PC-9 (cell line): ENCODE data around the gene SLC41A1. TPM values are rescaled to one million over a fixed set of nuclear protein-coding genes. Genes with fewer than 3 reads are reported as not detected.
A peak's percentile ranks its signal among the peaks of the same experiment; 100 is the strongest.

ENCODE experiments used
- BruUV-seq: library from RNA; stranded (reverse); fragments of 400-500 nt; replicated peaks from 2 replicates; lab custom pipeline; 2021; lab: Mats Ljungman, UMichigan
- CTCF ChIA-PET: fragments of 300-600 bp; sonication (Branson Sonifier 250); formaldehyde crosslinking; loops from one replicate; lab custom pipeline; 2022; ENCODE audit warnings: antibody characterized with exemption; lab: Charles Lee
- POLR2A ChIA-PET: fragments of 300-600 bp; sonication (Branson Sonifier 250); formaldehyde crosslinking; loops from one replicate; lab custom pipeline; 2022; ENCODE audit warnings: antibody characterized with exemption; ENCODE audit not compliant: unreplicated experiment; lab: Charles Lee
- DNase-seq, 2 experiments: peaks; one replicate each; pipeline versions ENCODE4 v3.0.0 to v3.0.0-alpha.2; 2015 to 2022; ENCODE audit warnings: mixed read lengths in 1 of 2
- H2AFZ ChIP-seq: fragments of 200-600 bp; sonication (generic); 2 replicates; pipeline ENCODE4 v1.8.1; 2017; ENCODE audit warnings: antibody characterized with exemption
- H3F3A ChIP-seq: fragments of 200-600 bp; sonication (generic); 2 replicates; pipeline ENCODE4 v1.8.1; 2017; ENCODE audit warnings: antibody characterized with exemption, mild to moderate bottlenecking, low read depth; ENCODE audit not compliant: insufficient read depth
- H3K27ac ChIP-seq: fragments of 200-600 bp; sonication (generic); 2 replicates; pipeline ENCODE4 v1.6.1; 2016; ENCODE audit warnings: mixed run types
- H3K27me3 ChIP-seq: fragments of 200-600 bp; sonication (generic); 2 replicates; pipeline ENCODE4 v1.6.1; 2016; ENCODE audit warnings: low read depth, mixed run types; ENCODE audit not compliant: insufficient read depth
- H3K36me3 ChIP-seq: fragments of 200-600 bp; sonication (generic); 2 replicates; pipeline ENCODE4 v1.6.1; 2016; ENCODE audit warnings: low read depth, mixed run types
- H3K4me1 ChIP-seq: fragments of 200-600 bp; sonication (generic); replicated peaks from 2 replicates; pipeline ENCODE4 v1.6.1; 2016; ENCODE audit warnings: mixed run types; ENCODE audit not compliant: insufficient read depth
- H3K4me2 ChIP-seq: fragments of 200-600 bp; sonication (generic); 2 replicates; pipeline ENCODE4 v1.6.1; 2017; ENCODE audit warnings: mixed run types
- H3K4me3 ChIP-seq: fragments of 200-600 bp; sonication (generic); 2 replicates; pipeline ENCODE4 v1.6.1; 2016; ENCODE audit warnings: mixed run types
- H3K79me2 ChIP-seq: fragments of 200-600 bp; sonication (generic); 2 replicates; pipeline ENCODE4 v1.6.1; 2017; ENCODE audit warnings: low read depth, mixed run types
- H3K9me2 ChIP-seq: fragments of 200-600 bp; sonication (generic); 2 replicates; pipeline ENCODE4 v1.8.1; 2017; ENCODE audit warnings: mild to moderate bottlenecking; ENCODE audit not compliant: insufficient read depth
- H3K9me3 ChIP-seq: fragments of 200-600 bp; sonication (generic); 2 replicates; pipeline ENCODE4 v1.8.1; 2016; ENCODE audit warnings: low read depth; ENCODE audit not compliant: insufficient read depth
- H4K20me1 ChIP-seq: fragments of 200-600 bp; sonication (generic); 2 replicates; pipeline ENCODE4 v1.8.1; 2017; ENCODE audit not compliant: insufficient read depth
- EZH2 ChIP-seq: fragments of 200-600 bp; sonication (generic); IDR thresholded peaks from 2 replicates; pipeline ENCODE4 v1.8.0; 2017; ENCODE audit warnings: antibody characterized with exemption, low read depth
- intact Hi-C: fragments of 100-400 bp; cut with micrococcal nuclease; formaldehyde crosslinking; loops from one replicate; pipeline ENCODE4 v1.10.0; 2022; ENCODE audit not compliant: unreplicated experiment
- total RNA-seq: library from RNA; stranded (reverse); gene quantifications from 2 replicates; pipeline ENCODE4 v1.2.3, GENCODE V29; 2021
- TF ChIP-seq, protein P1 (sequence below): fragments of 200-600 bp; sonication (generic); conservative IDR thresholded peaks from 2 replicates; pipeline ENCODE4 v1.6.1; 2017; ENCODE audit warnings: mixed run types, antibody characterized with exemption, mild to moderate bottlenecking, moderate library complexity

The SLC41A1 gene
- total RNA-seq, 1 experiment from 2014 or later = 34.5 TPM

DNA sequence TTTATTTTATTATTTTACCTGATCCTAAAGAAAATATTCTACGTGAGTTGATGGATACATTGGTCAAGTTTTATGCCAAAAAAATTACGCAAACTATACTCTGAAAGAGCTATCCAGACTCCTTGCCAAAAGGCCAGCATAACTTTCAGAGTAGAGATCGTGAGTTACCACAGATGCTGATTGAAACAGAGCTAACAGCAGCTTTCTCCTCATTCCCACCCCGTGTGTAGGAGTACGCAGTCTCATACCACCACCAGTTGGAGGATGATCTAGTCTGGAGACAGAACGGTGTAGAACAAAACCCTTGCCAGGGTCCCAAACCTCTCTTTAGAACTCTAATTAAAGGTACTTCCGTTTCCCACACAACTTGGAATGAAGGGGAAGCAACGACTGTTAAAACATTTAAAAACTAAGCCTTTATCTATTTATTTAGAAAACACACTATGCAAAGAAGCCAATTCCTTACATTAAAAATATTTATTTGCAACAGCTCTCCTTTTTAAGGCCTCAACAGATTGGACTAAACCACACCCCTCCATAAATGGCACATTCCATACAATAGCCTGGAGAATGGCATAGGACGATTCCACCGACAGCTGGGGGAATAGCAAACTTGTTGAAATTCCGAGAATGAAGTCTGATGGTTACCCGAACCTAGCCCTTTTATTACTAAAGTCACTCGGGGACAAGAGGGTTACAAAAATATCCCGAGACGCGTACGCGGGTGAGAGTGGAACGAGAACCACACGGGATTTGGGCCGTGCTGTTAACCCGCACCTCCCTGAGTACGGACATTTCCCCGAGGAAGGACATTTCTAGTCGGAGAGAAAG, 64.4 kb downstream of the SLC41A1 start:
- CTCF ChIA-PET = no interaction called here
- Histone ChIP-seq H4K20me1 (peaks cover 52% of the 10 kb centered on the region), H3K36me3 (peaks cover 26% of the 10 kb centered on the region), H3K9me3 (no peaks in the 10 kb centered on the region), H3K79me2 (peaks cover 61% of the 10 kb centered on the region), H2AFZ (peak overlapping the region; percentile 58), H3K4me2 (peak overlapping the region; percentile 89), H3K4me3 (peak overlapping the region; percentile 85), H3F3A (peaks cover 28% of the 10 kb centered on the region; the same call in 1 of the 2 replicates), H3K9me2 (no peaks in the 10 kb centered on the region), H3K4me1 (peaks cover 27% of the 10 kb centered on the region), H3K27ac (peak overlapping the region; percentile 74), H3K27me3 (no peaks in the 10 kb centered on the region)
- peak in 1 of 2 experiments; percentile 48 for DNase-seq
- intact Hi-C loops = loop anchor here (2.0 kb wide), 1 partner anchor 64 kb away; the partner anchor contains the start of gene SLC41A1
- TSS peak; percentile 51 for BruUV-seq
- POLR2A ChIA-PET = interaction anchor here (0.6 to 0.8 kb wide), 2 partner anchors 17 to 143 kb away, joined by 8 to 14 read pairs; no protein-coding TSS in a partner anchor
- TF ChIP-seq EZH2 = no peak
- TF ChIP-seq, protein P1, sequence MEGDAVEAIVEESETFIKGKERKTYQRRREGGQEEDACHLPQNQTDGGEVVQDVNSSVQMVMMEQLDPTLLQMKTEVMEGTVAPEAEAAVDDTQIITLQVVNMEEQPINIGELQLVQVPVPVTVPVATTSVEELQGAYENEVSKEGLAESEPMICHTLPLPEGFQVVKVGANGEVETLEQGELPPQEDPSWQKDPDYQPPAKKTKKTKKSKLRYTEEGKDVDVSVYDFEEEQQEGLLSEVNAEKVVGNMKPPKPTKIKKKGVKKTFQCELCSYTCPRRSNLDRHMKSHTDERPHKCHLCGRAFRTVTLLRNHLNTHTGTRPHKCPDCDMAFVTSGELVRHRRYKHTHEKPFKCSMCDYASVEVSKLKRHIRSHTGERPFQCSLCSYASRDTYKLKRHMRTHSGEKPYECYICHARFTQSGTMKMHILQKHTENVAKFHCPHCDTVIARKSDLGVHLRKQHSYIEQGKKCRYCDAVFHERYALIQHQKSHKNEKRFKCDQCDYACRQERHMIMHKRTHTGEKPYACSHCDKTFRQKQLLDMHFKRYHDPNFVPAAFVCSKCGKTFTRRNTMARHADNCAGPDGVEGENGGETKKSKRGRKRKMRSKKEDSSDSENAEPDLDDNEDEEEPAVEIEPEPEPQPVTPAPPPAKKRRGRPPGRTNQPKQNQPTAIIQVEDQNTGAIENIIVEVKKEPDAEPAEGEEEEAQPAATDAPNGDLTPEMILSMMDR = no peak

DNA sequence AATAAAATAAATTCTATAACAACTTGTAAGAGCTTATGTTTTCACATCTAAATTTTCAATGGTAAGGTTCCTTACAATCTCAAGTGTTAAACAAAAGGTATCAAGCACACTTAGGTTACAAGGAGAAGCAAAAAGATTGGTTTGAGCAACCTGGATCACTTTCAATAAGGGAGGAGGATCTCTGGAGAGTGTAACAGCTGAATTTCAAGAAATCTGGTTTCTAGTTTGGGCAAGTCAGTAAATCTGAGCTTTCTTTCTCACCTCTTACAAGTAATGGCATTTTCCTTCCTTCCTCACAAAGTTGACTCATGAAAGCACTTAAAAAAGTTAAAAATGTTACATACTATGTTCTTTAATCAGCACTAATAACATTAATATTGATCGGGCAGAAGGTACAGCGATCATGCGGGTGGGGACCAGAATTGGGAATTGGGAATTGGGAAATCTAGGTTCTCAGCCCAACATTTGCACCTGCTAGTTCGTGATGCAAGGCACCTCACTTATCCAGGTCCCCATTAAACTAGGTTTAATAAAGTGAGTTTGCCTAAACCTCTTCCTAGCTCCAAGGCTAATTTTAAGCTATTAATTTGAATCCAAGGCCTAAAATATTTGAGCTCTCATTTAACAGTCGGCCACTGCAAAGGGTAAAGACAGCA, 66.1 kb downstream of the SLC41A1 start:
- Histone ChIP-seq H3K36me3 (peaks cover 26% of the 10 kb centered on the region), H3K4me3 (peak overlapping the region; percentile 85), H4K20me1 (peaks cover 62% of the 10 kb centered on the region), H3F3A (peaks cover 42% of the 10 kb centered on the region), H3K9me2 (no peaks in the 10 kb centered on the region), H3K27ac (no peak overlapping the region), H3K4me1 (peaks cover 27% of the 10 kb centered on the region), H3K27me3 (no peaks in the 10 kb centered on the region), H3K4me2 (peak overlapping the region; percentile 89), H3K9me3 (no peaks in the 10 kb centered on the region), H3K79me2 (peaks cover 78% of the 10 kb centered on the region), H2AFZ (no peak overlapping the region)
- CTCF ChIA-PET = interaction anchor here (0.5 to 0.6 kb wide), 2 partner anchors 91 to 446 kb away, joined by 3 to 4 read pairs; no protein-coding TSS in a partner anchor
- intact Hi-C loops = no loop called here
- TF ChIP-seq, protein P1 = no peak
- TF ChIP-seq EZH2 = no peak
- POLR2A ChIA-PET = interaction anchor here (0.7 kb wide), 1 partner anchor 1306 kb away, joined by 7 read pairs; the partner anchor contains the start of gene PFKFB2
- no TSS peak for BruUV-seq
- DNase-seq = no peak

DNA sequence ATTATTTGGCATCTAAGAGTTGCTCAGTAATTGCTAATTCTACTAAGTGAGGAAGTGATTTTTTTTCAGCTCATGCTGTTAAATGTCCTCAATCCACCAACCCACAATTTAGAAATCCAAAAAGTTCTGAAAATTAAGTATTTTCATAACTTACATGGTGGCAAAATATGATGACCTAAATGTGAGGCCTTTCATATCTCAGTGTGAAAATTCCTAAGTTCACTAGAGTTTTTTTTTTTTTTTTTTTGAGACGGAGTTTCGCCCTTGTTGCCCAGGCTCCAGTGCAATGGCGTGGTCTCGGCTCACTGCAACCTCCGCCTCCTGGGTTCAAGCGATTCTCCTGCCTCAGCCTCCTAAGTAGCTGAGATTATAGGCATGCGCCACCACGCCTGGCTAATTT, 68.6 kb downstream of the SLC41A1 start:
- H2AFZ ChIP-seq = no peak overlapping the region
- H3K4me3 ChIP-seq = no peak overlapping the region
- peaks cover 80% of the 10 kb centered on the region for H4K20me1 ChIP-seq
- no peak for DNase-seq
- peaks cover 26% of the 10 kb centered on the region for H3K36me3 ChIP-seq
- CTCF ChIA-PET = no interaction called here
- POLR2A ChIA-PET = interaction anchor here (0.6 kb wide), 1 partner anchor 1288 kb away, joined by 6 read pairs; the partner anchor contains the start of gene C1orf116
- no peaks in the 10 kb centered on the region for H3K27me3 ChIP-seq
- intact Hi-C loops = no loop called here
- peaks cover 96% of the 10 kb centered on the region for H3K79me2 ChIP-seq
- peaks cover 27% of the 10 kb centered on the region for H3K4me1 ChIP-seq
- BruUV-seq = no TSS peak
- no peak for TF ChIP-seq EZH2
- TF ChIP-seq, protein P1 = no peak
- no peak overlapping the region for H3K27ac ChIP-seq
- no peaks in the 10 kb centered on the region for H3K9me3 ChIP-seq
- no peak overlapping the region for H3K4me2 ChIP-seq
- H3F3A ChIP-seq = peaks cover 43% of the 10 kb centered on the region
- H3K9me2 ChIP-seq = no peaks in the 10 kb centered on the region
